Astrocyte (in vitro differentiated cells and primary cell): ENCODE results near the gene RAF1. TPM values are rescaled to one million over a fixed set of nuclear protein-coding genes. Genes with fewer than 3 reads are reported as not detected.

ENCODE experiments used
- DNase-seq: peaks from one replicate; pipeline ENCODE4 v3.0.0-alpha.2; 2010; ENCODE audit warnings: low read depth
- FAIRE-seq: peaks from 2 replicates; lab custom pipeline; 2011; peaks lifted over from hg19 to GRCh38; lab: Jason Lieb, UNC
- H2AFZ ChIP-seq: 2 replicates; pipeline ENCODE4 v1.6.0; 2012; ENCODE audit warnings: low read depth, low read length, inconsistent platforms
- H3K27ac ChIP-seq: 2 replicates; pipeline ENCODE4 v1.5.1; 2011; ENCODE audit warnings: low read depth, low read length, inconsistent platforms
- H3K27me3 ChIP-seq: 2 replicates; pipeline ENCODE4 v1.6.0; 2011; ENCODE audit warnings: low read length, inconsistent platforms; ENCODE audit not compliant: insufficient read depth
- H3K36me3 ChIP-seq: 2 replicates; pipeline ENCODE4 v1.5.1; 2011; ENCODE audit warnings: low read length, inconsistent platforms; ENCODE audit not compliant: insufficient read depth
- H3K4me1 ChIP-seq: 2 replicates; pipeline ENCODE4 v1.5.1; 2011; ENCODE audit warnings: low read length, inconsistent platforms; ENCODE audit not compliant: insufficient read depth
- H3K4me2 ChIP-seq: 2 replicates; pipeline ENCODE4 v1.6.0; 2012; ENCODE audit warnings: low read length, inconsistent platforms
- H3K4me3 ChIP-seq: 2 replicates; pipeline ENCODE4 v1.5.1; 2011; ENCODE audit warnings: low read depth, mild to moderate bottlenecking, low read length, inconsistent platforms; ENCODE audit not compliant: insufficient read depth
- H3K79me2 ChIP-seq: 2 replicates; pipeline ENCODE4 v1.6.0; 2012; ENCODE audit warnings: mild to moderate bottlenecking, low read length, inconsistent platforms; ENCODE audit not compliant: insufficient read depth
- H3K9ac ChIP-seq: 2 replicates; pipeline ENCODE4 v1.6.0; 2012; ENCODE audit warnings: mild to moderate bottlenecking, low read length, inconsistent platforms
- H3K9me3 ChIP-seq: 2 replicates; pipeline ENCODE4 v1.5.1; 2012; ENCODE audit warnings: low read depth, mild to moderate bottlenecking, low read length, inconsistent platforms; ENCODE audit not compliant: insufficient read depth
- H4K20me1 ChIP-seq: 2 replicates; pipeline ENCODE4 v1.6.0; 2012; ENCODE audit warnings: low read length, inconsistent platforms; ENCODE audit not compliant: insufficient read depth
- H3K27ac Mint-ChIP-seq: one replicate; pipeline ENCODE4 v1.8.0; 2021; ENCODE audit warnings: mild to moderate bottlenecking, mixed read lengths; ENCODE audit not compliant: unreplicated experiment
- H3K27me3 Mint-ChIP-seq: one replicate; pipeline ENCODE4 v1.8.0; 2021; ENCODE audit warnings: low read depth, mixed read lengths; ENCODE audit not compliant: unreplicated experiment
- H3K36me3 Mint-ChIP-seq: one replicate; pipeline ENCODE4 v1.8.0; 2021; ENCODE audit warnings: low read depth, mixed read lengths; ENCODE audit not compliant: unreplicated experiment
- H3K4me1 Mint-ChIP-seq: one replicate; pipeline ENCODE4 v1.8.0; 2021; ENCODE audit warnings: low read depth, mixed read lengths; ENCODE audit not compliant: unreplicated experiment
- H3K4me3 Mint-ChIP-seq: one replicate; pipeline ENCODE4 v1.8.0; 2021; ENCODE audit warnings: mild to moderate bottlenecking, moderate library complexity, mixed read lengths; ENCODE audit not compliant: unreplicated experiment
- H3K9me3 Mint-ChIP-seq: one replicate; pipeline ENCODE4 v1.8.0; 2021; ENCODE audit warnings: mild to moderate bottlenecking, mixed read lengths; ENCODE audit not compliant: unreplicated experiment
- EZH2 ChIP-seq: IDR thresholded peaks from 2 replicates; pipeline ENCODE4 v1.6.1; 2012; ENCODE audit warnings: mild to moderate bottlenecking, low read length, inconsistent platforms; ENCODE audit not compliant: insufficient read depth
- total RNA-seq: library from RNA; stranded (reverse); gene quantifications from 2 replicates; pipeline ENCODE4 v1.2.1, GENCODE V29; 2021
- TF ChIP-seq, protein P1 (sequence below): IDR thresholded peaks from 2 replicates; pipeline ENCODE4 v1.5.1; 2011; ENCODE audit warnings: low read depth, mild to moderate bottlenecking, inconsistent platforms, low read length, moderate library complexity; ENCODE audit not compliant: insufficient read depth

The RAF1 gene
- total RNA-seq, 1 donor from 2014 or later, result 80.9 TPM

DNA sequence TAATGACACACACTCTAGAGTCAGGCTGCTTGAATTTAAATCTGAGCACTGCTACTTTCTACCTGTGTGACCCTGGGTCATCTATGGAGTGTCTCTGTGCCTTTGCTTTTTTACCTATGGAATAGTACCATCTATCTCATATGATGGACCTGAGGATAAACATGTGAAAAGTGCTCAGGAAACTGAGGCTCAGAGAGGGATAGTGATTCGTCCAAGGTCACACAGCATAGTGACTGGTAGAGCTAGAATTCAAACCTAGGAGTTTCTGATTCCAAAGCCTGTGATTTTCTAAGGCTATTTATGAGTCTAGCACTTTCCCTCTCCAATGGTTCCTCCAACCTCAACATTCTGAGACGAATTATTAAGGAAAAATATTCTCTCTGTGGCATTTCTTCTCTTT lies 32.0 kb upstream of the RAF1 start:
- no peaks in the 10 kb centered on the region for H3K9me3 ChIP-seq
- no peak for FAIRE-seq
- H3K79me2 ChIP-seq, result no peaks in the 10 kb centered on the region
- no peak overlapping the region for H2AFZ ChIP-seq
- no peak overlapping the region for H3K27ac Mint-ChIP-seq
- peaks cover 9% of the 10 kb centered on the region for H3K4me1 Mint-ChIP-seq
- H3K27me3 Mint-ChIP-seq, result no peaks in the 10 kb centered on the region
- no peaks in the 10 kb centered on the region for H4K20me1 ChIP-seq
- H3K4me3 Mint-ChIP-seq, result no peak overlapping the region
- H3K27ac ChIP-seq, result no peak overlapping the region
- H3K9ac ChIP-seq, result no peak overlapping the region
- no peaks in the 10 kb centered on the region for H3K4me1 ChIP-seq
- H3K9me3 Mint-ChIP-seq, result peaks cover under 1% of the 10 kb centered on the region
- no peaks in the 10 kb centered on the region for H3K36me3 Mint-ChIP-seq
- TF ChIP-seq, protein P1, sequence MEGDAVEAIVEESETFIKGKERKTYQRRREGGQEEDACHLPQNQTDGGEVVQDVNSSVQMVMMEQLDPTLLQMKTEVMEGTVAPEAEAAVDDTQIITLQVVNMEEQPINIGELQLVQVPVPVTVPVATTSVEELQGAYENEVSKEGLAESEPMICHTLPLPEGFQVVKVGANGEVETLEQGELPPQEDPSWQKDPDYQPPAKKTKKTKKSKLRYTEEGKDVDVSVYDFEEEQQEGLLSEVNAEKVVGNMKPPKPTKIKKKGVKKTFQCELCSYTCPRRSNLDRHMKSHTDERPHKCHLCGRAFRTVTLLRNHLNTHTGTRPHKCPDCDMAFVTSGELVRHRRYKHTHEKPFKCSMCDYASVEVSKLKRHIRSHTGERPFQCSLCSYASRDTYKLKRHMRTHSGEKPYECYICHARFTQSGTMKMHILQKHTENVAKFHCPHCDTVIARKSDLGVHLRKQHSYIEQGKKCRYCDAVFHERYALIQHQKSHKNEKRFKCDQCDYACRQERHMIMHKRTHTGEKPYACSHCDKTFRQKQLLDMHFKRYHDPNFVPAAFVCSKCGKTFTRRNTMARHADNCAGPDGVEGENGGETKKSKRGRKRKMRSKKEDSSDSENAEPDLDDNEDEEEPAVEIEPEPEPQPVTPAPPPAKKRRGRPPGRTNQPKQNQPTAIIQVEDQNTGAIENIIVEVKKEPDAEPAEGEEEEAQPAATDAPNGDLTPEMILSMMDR, result no peak
- no peak for TF ChIP-seq EZH2
- H3K4me2 ChIP-seq, result no peak overlapping the region
- no peaks in the 10 kb centered on the region for H3K36me3 ChIP-seq
- no peak for DNase-seq
- peaks cover 2% of the 10 kb centered on the region for H3K27me3 ChIP-seq
- H3K4me3 ChIP-seq, result no peak overlapping the region

DNA sequence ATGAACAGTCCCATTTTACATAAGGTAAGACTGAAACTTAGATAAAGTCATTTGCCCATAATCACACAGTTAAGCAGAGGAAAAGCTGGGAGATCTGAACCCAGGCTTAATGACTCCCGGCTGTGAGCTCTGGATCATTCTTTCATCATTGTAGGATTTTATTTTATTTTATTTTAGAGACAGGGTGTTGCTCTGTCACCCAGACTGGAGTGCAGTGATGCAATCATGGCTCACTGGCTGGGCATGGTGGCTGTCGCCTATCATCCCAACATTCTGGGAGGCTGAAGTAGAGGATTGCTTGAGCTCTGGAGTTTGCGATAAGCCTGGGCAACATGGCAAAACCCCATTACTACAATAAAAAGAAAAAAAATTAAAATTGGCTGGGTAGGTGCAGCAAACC lies 31.2 kb upstream of the RAF1 start:
- Histone ChIP-seq H3K9me3 (no peaks in the 10 kb centered on the region), H3K27me3 (peaks cover under 1% of the 10 kb centered on the region), H3K79me2 (no peaks in the 10 kb centered on the region), H3K27ac (no peak overlapping the region), H3K36me3 (no peaks in the 10 kb centered on the region), H3K9ac (no peak overlapping the region), H3K4me2 (no peak overlapping the region), H3K4me3 (no peak overlapping the region), H2AFZ (no peak overlapping the region), H3K4me1 (no peaks in the 10 kb centered on the region), H4K20me1 (no peaks in the 10 kb centered on the region)
- FAIRE-seq, result no peak
- H3K4me3 Mint-ChIP-seq, result no peak overlapping the region
- no peak overlapping the region for H3K27ac Mint-ChIP-seq
- TF ChIP-seq, protein P1, result no peak
- no peak for TF ChIP-seq EZH2
- H3K9me3 Mint-ChIP-seq, result no peaks in the 10 kb centered on the region
- H3K36me3 Mint-ChIP-seq, result no peaks in the 10 kb centered on the region
- no peak for DNase-seq
- peaks cover 2% of the 10 kb centered on the region for H3K27me3 Mint-ChIP-seq
- peaks cover 9% of the 10 kb centered on the region for H3K4me1 Mint-ChIP-seq

- H3K4me1 Mint-ChIP-seq, result peaks cover 9% of the 10 kb centered on the region
- H3K27ac ChIP-seq, result no peak overlapping the region
- H3K9ac ChIP-seq, result no peak overlapping the region
- H3K4me3 Mint-ChIP-seq, result no peak overlapping the region
- peaks cover 10% of the 10 kb centered on the region for H3K27me3 Mint-ChIP-seq
- TF ChIP-seq, protein P1, result no peak
- no peak for TF ChIP-seq EZH2
- H3K36me3 Mint-ChIP-seq, result no peaks in the 10 kb centered on the region
- no peaks in the 10 kb centered on the region for H3K27me3 ChIP-seq
- no peak for FAIRE-seq
- no peaks in the 10 kb centered on the region for H3K4me1 ChIP-seq
- H3K79me2 ChIP-seq, result no peaks in the 10 kb centered on the region
- DNase-seq, result no peak
- no peaks in the 10 kb centered on the region for H4K20me1 ChIP-seq
- H3K4me2 ChIP-seq, result no peak overlapping the region
- no peaks in the 10 kb centered on the region for H3K9me3 ChIP-seq
- H3K27ac Mint-ChIP-seq, result no peak overlapping the region
- H3K36me3 ChIP-seq, result no peaks in the 10 kb centered on the region
- H2AFZ ChIP-seq, result no peak overlapping the region
- H3K9me3 Mint-ChIP-seq, result no peaks in the 10 kb centered on the region
- no peak overlapping the region for H3K4me3 ChIP-seq
These were observed 28.5 kb upstream of the RAF1 start for GRCh38 chr3:12692444-12692843.
